Liver (tissue), 9 donors: ENCODE results near the gene INPP5F. TPM values are rescaled to one million over a fixed set of nuclear protein-coding genes. Genes with fewer than 3 reads are reported as not detected.

Experiments used
- DNase-seq: peaks from one replicate; pipeline ENCODE4 v3.0.0-alpha.2; 2017; ENCODE audit warnings: low spot score
- H3K27ac ChIP-seq, 2 donors: one replicate each; pipeline ENCODE4 v1.7.0; 2013; ENCODE audit warnings: inconsistent platforms in 2 of 2, low read length in 2 of 2, control low read depth in 1 of 2, low read depth in 1 of 2, mild to moderate bottlenecking in 1 of 2
- H3K27me3 ChIP-seq, 4 donors: one replicate each; pipeline versions ENCODE4 v1.6.1 to v1.7.0; 2013; ENCODE audit warnings: low read length in 3 of 4, inconsistent platforms in 1 of 4, mild to moderate bottlenecking in 1 of 4, moderate library complexity in 1 of 4; ENCODE audit not compliant: control insufficient read depth in 4 of 4, insufficient read depth in 4 of 4
- H3K36me3 ChIP-seq, 4 donors: one replicate each; pipeline versions ENCODE4 v1.6.1 to v1.7.0; 2013; ENCODE audit warnings: low read length in 3 of 4, mild to moderate bottlenecking in 3 of 4, low read depth in 1 of 4, moderate library complexity in 1 of 4; ENCODE audit not compliant: control insufficient read depth in 4 of 4, insufficient read depth in 3 of 4
- H3K4me1 ChIP-seq, 4 donors: one replicate each; pipeline versions ENCODE4 v1.6.1 to v1.7.0; 2013; ENCODE audit warnings: low read length in 3 of 4, mild to moderate bottlenecking in 3 of 4, moderate library complexity in 1 of 4; ENCODE audit not compliant: control insufficient read depth in 4 of 4, insufficient read depth in 4 of 4
- H3K4me3 ChIP-seq, 3 donors: one replicate each; pipeline versions ENCODE4 v1.6.1 to v1.7.0; 2013; ENCODE audit warnings: low read length in 3 of 3, control low read depth in 1 of 3, low read depth in 1 of 3, mild to moderate bottlenecking in 1 of 3
- H3K9ac ChIP-seq, 2 donors: one replicate each; pipeline ENCODE4 v1.7.0; 2013; ENCODE audit warnings: low read length in 2 of 2, mild to moderate bottlenecking in 2 of 2, moderate library complexity in 2 of 2, control low read depth in 1 of 2, low read depth in 1 of 2
- H3K9me3 ChIP-seq, 4 donors: one replicate each; pipeline versions ENCODE4 v1.6.1 to v1.7.0; 2013; ENCODE audit warnings: low read length in 3 of 4; ENCODE audit not compliant: control insufficient read depth in 4 of 4
- HNF4G ChIP-seq: IDR thresholded peaks from 2 replicates; pipeline ENCODE4 v1.6.1; 2016; ENCODE audit warnings: antibody characterized with exemption
- JUND ChIP-seq, 2 donors: IDR thresholded peaks; 2 replicates each; pipeline ENCODE4 v1.6.1; 2016; ENCODE audit warnings: antibody characterized with exemption in 2 of 2
- MAX ChIP-seq: IDR thresholded peaks from 2 replicates; pipeline ENCODE4 v1.6.1; 2016; ENCODE audit warnings: antibody characterized with exemption
- NR2F2 ChIP-seq: IDR thresholded peaks from 2 replicates; pipeline ENCODE4 v1.6.1; 2016; ENCODE audit warnings: antibody characterized with exemption
- RAD21 ChIP-seq, 2 donors: IDR thresholded peaks; 2 replicates each; pipeline ENCODE4 v1.6.1; 2016; ENCODE audit warnings: antibody characterized with exemption in 2 of 2, mild to moderate bottlenecking in 2 of 2
- REST ChIP-seq: IDR thresholded peaks from 2 replicates; pipeline ENCODE4 v1.6.1; 2016; ENCODE audit warnings: antibody characterized with exemption, mild to moderate bottlenecking
- RXRA ChIP-seq, 2 donors: IDR thresholded peaks; 2 replicates each; pipeline ENCODE4 v1.6.1; 2017 to 2018; ENCODE audit warnings: antibody characterized with exemption in 2 of 2, mild to moderate bottlenecking in 1 of 2
- SP1 ChIP-seq: IDR thresholded peaks from 2 replicates; pipeline ENCODE4 v1.6.1; 2018; ENCODE audit warnings: antibody characterized with exemption, mild to moderate bottlenecking
- TAF1 ChIP-seq: conservative IDR thresholded peaks from 2 replicates; pipeline ENCODE4 v1.6.1; 2016; ENCODE audit warnings: antibody characterized with exemption, mild to moderate bottlenecking
- WGBS: extraction: QIAGEN DNeasy Blood & Tissue Kit; methylation state at CpG from one replicate; pipeline ENCODE4 v1.1.7; 2013; 5-methylcytosine and 5-hydroxymethylcytosine counted together
- polyA plus RNA-seq, 2 donors: library from polyadenylated mRNA; stranded (reverse) in 1 of 2; unstranded in 1 of 2; fragments of 200-250 nt in 1 of 2; fragments of >200 nt in 1 of 2; fragmentation: Nextera tagmentation in 1 of 2; extraction: Ambion mirVana in 1 of 2; gene quantifications; one replicate each; pipeline versions ENCODE4 v1.2.1 to v1.2.3, GENCODE V29; 2013 to 2015
- total RNA-seq, 2 donors: library from RNA; depleted of rRNA; stranded (reverse); fragments of >200 nt; gene quantifications; one replicate each; pipeline ENCODE4 v1.2.3, GENCODE V29; 2014
- donor health status: healthy.
- donor health status: healthy.
- donor health status: healthy.
- donor health status: healthy.
- donor health status: healthy.

Gene INPP5F
- total and polyA plus RNA-seq, 4 donors = 1.1 to 8.1 (median 2.1) TPM

DNA sequence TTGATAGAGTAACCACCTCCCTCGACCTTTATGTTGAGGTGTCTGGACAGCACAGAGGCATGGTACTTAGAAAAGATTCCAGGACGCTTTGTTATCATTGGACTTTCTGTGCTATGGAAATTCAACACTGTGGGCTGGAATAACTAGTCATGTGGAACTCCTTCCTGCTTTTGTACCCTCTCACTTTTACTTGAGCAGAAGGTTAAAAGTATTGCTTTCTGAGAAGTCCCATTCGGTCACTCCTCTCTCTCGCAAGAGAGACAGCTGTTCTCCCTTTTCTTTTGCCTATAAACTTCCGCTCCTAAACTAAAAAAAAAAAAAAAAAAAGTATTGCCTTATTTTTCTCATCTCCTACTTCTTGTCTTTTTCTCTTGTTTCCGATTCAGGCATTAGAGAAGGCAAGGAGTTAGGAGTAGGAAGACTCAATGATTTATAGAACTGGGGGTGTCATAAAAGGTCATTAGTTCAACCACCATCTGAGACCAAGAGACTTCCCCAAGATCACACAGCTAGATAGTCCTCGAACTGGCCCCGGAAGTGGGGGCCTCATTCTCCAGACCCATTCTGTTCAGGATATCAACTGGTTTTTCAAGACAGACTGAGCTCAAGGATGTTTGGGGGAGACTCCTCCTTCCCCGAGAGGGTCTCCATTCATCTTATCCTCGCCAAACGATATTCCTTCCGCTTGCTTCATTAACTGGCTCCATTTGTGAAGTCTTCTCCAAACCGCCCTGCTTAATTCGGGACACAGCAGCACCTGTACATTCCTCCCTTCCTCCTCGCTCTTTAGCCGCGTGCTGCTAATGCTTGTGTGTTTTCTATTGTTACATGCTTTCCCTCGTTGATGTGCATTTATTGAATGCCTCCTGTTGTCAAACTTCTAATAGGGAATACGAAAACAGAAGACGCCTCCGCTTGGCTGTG, 995 bp upstream of the INPP5F start:
- peak overlapping the region; percentile 73 to 90 for H3K9ac ChIP-seq
- H3K27ac ChIP-seq = peak overlapping the region; percentile 80 to 89
- peaks cover 0 to 13% (median 7%) of the 10 kb centered on the region in 4 donors for H3K4me1 ChIP-seq
- no peaks in the 10 kb centered on the region for H3K27me3 ChIP-seq
- TF ChIP-seq SP1 = peak; percentile 13
- no peak for TF ChIP-seq RAD21 (IDR thresholded peaks at IDR 0.05)
- peak; percentile 9 for TF ChIP-seq NR2F2
- WGBS = 45% methylated on average over 21 of the region's 21 CpGs
- no peak for DNase-seq
- no peaks in the 10 kb centered on the region for H3K9me3 ChIP-seq
- peak overlapping the region; percentile 72 to 76 (median 73) for H3K4me3 ChIP-seq
- no peaks in the 10 kb centered on the region for H3K36me3 ChIP-seq

DNA sequence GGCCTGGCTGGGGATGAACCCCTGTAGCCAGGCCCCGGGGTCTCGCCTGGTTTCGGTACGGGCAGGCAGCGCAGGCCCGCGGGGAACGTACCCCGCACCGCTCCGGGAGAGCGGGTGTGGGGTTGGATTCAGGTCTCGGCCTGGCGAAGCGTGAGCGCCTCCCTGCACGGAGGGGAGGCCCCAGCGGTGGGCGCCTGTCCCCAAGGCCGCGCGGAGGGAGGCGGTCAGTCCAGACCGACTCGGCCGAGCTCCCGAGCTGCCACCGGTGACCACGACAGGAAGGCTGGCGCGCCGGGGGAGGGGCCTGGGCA, 378 bp upstream of the INPP5F start:
- no peak for DNase-seq
- TF ChIP-seq HNF4G (no peak), REST (peak; percentile 81), JUND (IDR thresholded peaks at IDR 0.05) (no peak), RXRA (IDR thresholded peaks at IDR 0.05) (peak in 1 of 2 donors; percentile 13), MAX (no peak), RAD21 (IDR thresholded peaks at IDR 0.05) (no peak)
- Histone ChIP-seq H3K9me3 (no peaks in the 10 kb centered on the region), H3K4me3 (peak overlapping the region; percentile 72 to 76 (median 73)), H3K27me3 (no peaks in the 10 kb centered on the region), H3K4me1 (peaks cover 0 to 13% (median 7%) of the 10 kb centered on the region in 4 donors), H3K9ac (peak overlapping the region; percentile 73 to 90), H3K36me3 (no peaks in the 10 kb centered on the region), H3K27ac (peak overlapping the region; percentile 80 to 89)
- WGBS = under 1% methylated on average over 32 of the region's 32 CpGs

- Histone ChIP-seq H3K9ac (no peak overlapping the region), H3K4me3 (peak overlapping the region; percentile 50 to 96 (median 61)), H3K27me3 (no peaks in the 10 kb centered on the region), H3K36me3 (no peaks in the 10 kb centered on the region), H3K27ac (no peak overlapping the region), H3K9me3 (no peaks in the 10 kb centered on the region), H3K4me1 (peaks cover 0 to 13% (median 7%) of the 10 kb centered on the region in 4 donors)
- 67% methylated on average over 14 of the region's 14 CpGs for WGBS
- DNase-seq = no peak
- TF ChIP-seq HNF4G (no peak), SP1 (no peak), TAF1 (no peak), RXRA (IDR thresholded peaks at IDR 0.05) (no peak)
Observed at GRCh38 chr10:119726676-119727261, 919 bp downstream of the INPP5F start.
